PC-9 (cell line): ENCODE measurements around the gene SLC4A4. TPM values are rescaled to one million over a fixed set of nuclear protein-coding genes. Genes with fewer than 3 reads are reported as not detected.

Source experiments
- BruUV-seq: library from RNA; stranded (reverse); fragments of 400-500 nt; replicated peaks from 2 replicates; lab custom pipeline; 2021; lab: Mats Ljungman, UMichigan
- CTCF ChIA-PET: fragments of 300-600 bp; sonication (Branson Sonifier 250); formaldehyde crosslinking; loops from one replicate; lab custom pipeline; 2022; ENCODE audit warnings: antibody characterized with exemption; lab: Charles Lee
- POLR2A ChIA-PET: fragments of 300-600 bp; sonication (Branson Sonifier 250); formaldehyde crosslinking; loops from one replicate; lab custom pipeline; 2022; ENCODE audit warnings: antibody characterized with exemption; ENCODE audit not compliant: unreplicated experiment; lab: Charles Lee
- DNase-seq, 2 experiments: peaks; one replicate each; pipeline versions ENCODE4 v3.0.0 to v3.0.0-alpha.2; 2015 to 2022; ENCODE audit warnings: mixed read lengths in 1 of 2
- H2AFZ ChIP-seq: fragments of 200-600 bp; sonication (generic); 2 replicates; pipeline ENCODE4 v1.8.1; 2017; ENCODE audit warnings: antibody characterized with exemption
- H3F3A ChIP-seq: fragments of 200-600 bp; sonication (generic); 2 replicates; pipeline ENCODE4 v1.8.1; 2017; ENCODE audit warnings: antibody characterized with exemption, mild to moderate bottlenecking, low read depth; ENCODE audit not compliant: insufficient read depth
- H3K27ac ChIP-seq: fragments of 200-600 bp; sonication (generic); 2 replicates; pipeline ENCODE4 v1.6.1; 2016; ENCODE audit warnings: mixed run types
- H3K27me3 ChIP-seq: fragments of 200-600 bp; sonication (generic); 2 replicates; pipeline ENCODE4 v1.6.1; 2016; ENCODE audit warnings: low read depth, mixed run types; ENCODE audit not compliant: insufficient read depth
- H3K36me3 ChIP-seq: fragments of 200-600 bp; sonication (generic); 2 replicates; pipeline ENCODE4 v1.6.1; 2016; ENCODE audit warnings: low read depth, mixed run types
- H3K4me1 ChIP-seq: fragments of 200-600 bp; sonication (generic); replicated peaks from 2 replicates; pipeline ENCODE4 v1.6.1; 2016; ENCODE audit warnings: mixed run types; ENCODE audit not compliant: insufficient read depth
- H3K4me2 ChIP-seq: fragments of 200-600 bp; sonication (generic); 2 replicates; pipeline ENCODE4 v1.6.1; 2017; ENCODE audit warnings: mixed run types
- H3K4me3 ChIP-seq: fragments of 200-600 bp; sonication (generic); 2 replicates; pipeline ENCODE4 v1.6.1; 2016; ENCODE audit warnings: mixed run types
- H3K79me2 ChIP-seq: fragments of 200-600 bp; sonication (generic); 2 replicates; pipeline ENCODE4 v1.6.1; 2017; ENCODE audit warnings: low read depth, mixed run types
- H3K9me2 ChIP-seq: fragments of 200-600 bp; sonication (generic); 2 replicates; pipeline ENCODE4 v1.8.1; 2017; ENCODE audit warnings: mild to moderate bottlenecking; ENCODE audit not compliant: insufficient read depth
- H3K9me3 ChIP-seq: fragments of 200-600 bp; sonication (generic); 2 replicates; pipeline ENCODE4 v1.8.1; 2016; ENCODE audit warnings: low read depth; ENCODE audit not compliant: insufficient read depth
- H4K20me1 ChIP-seq: fragments of 200-600 bp; sonication (generic); 2 replicates; pipeline ENCODE4 v1.8.1; 2017; ENCODE audit not compliant: insufficient read depth
- EZH2 ChIP-seq: fragments of 200-600 bp; sonication (generic); IDR thresholded peaks from 2 replicates; pipeline ENCODE4 v1.8.0; 2017; ENCODE audit warnings: antibody characterized with exemption, low read depth
- intact Hi-C: fragments of 100-400 bp; cut with micrococcal nuclease; formaldehyde crosslinking; loops from one replicate; pipeline ENCODE4 v1.10.0; 2022; ENCODE audit not compliant: unreplicated experiment
- total RNA-seq: library from RNA; stranded (reverse); gene quantifications from 2 replicates; pipeline ENCODE4 v1.2.3, GENCODE V29; 2021
- TF ChIP-seq, protein P1 (sequence below): fragments of 200-600 bp; sonication (generic); conservative IDR thresholded peaks from 2 replicates; pipeline ENCODE4 v1.6.1; 2017; ENCODE audit warnings: mixed run types, antibody characterized with exemption, mild to moderate bottlenecking, moderate library complexity

Gene SLC4A4
- total RNA-seq, 1 experiment from 2014 or later, result 0.44 TPM

DNA sequence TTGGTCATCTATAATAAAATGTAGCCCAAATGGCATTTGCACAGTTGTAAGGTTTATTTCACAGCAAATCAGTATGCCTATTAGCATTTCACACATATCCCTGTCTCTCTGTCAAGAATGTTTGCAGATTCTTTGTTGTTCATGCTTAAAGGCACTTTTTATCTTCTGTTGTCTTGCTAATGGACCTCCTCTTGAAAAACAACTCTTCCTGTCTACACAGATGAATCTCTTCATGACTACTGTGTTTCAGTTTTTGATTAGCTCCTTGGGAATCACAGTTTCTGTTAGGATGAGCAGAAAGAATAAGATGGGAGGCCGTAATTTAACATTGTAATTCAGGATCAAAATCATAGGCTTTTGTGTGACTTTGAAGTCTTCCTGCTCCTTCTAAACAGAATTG, 35.5 kb upstream of the SLC4A4 start:
- TF ChIP-seq EZH2, result no peak
- TF ChIP-seq, protein P1, sequence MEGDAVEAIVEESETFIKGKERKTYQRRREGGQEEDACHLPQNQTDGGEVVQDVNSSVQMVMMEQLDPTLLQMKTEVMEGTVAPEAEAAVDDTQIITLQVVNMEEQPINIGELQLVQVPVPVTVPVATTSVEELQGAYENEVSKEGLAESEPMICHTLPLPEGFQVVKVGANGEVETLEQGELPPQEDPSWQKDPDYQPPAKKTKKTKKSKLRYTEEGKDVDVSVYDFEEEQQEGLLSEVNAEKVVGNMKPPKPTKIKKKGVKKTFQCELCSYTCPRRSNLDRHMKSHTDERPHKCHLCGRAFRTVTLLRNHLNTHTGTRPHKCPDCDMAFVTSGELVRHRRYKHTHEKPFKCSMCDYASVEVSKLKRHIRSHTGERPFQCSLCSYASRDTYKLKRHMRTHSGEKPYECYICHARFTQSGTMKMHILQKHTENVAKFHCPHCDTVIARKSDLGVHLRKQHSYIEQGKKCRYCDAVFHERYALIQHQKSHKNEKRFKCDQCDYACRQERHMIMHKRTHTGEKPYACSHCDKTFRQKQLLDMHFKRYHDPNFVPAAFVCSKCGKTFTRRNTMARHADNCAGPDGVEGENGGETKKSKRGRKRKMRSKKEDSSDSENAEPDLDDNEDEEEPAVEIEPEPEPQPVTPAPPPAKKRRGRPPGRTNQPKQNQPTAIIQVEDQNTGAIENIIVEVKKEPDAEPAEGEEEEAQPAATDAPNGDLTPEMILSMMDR, result no peak
- H3K27ac ChIP-seq, result no peak overlapping the region

DNA sequence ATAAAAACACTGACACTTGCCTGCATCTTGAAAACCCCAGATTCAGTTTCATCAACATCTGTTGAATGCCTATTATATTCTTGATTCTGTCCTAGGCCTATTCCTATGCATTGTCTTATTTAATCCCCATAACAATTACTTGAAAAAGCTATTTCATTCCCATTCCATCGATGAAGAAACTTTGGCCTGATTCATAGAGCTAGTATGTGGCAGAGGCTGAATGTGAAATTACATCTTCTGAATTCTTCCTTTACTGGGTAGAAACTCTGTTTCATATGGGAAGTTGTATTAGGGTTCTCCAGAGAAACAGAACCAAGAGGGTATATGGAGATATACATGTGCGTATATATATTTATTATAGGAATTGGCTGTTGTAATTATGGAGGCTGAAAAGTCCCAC, 35.0 kb upstream of the SLC4A4 start:
- no peaks in the 10 kb centered on the region for H3K9me2 ChIP-seq
- no peaks in the 10 kb centered on the region for H3K4me1 ChIP-seq
- H3K4me2 ChIP-seq, result no peak overlapping the region
- H3F3A ChIP-seq, result no peaks in the 10 kb centered on the region
- H3K79me2 ChIP-seq, result no peaks in the 10 kb centered on the region
- H4K20me1 ChIP-seq, result no peaks in the 10 kb centered on the region
- H3K4me3 ChIP-seq, result no peak overlapping the region
- no peak overlapping the region for H3K27ac ChIP-seq
- H3K36me3 ChIP-seq, result no peaks in the 10 kb centered on the region
- TF ChIP-seq, protein P1, result no peak
- no peak for TF ChIP-seq EZH2
- intact Hi-C loops, result no loop called here
- H3K27me3 ChIP-seq, result no peaks in the 10 kb centered on the region
- no peak for DNase-seq
- CTCF ChIA-PET, result no interaction called here
- no peak overlapping the region for H2AFZ ChIP-seq
- POLR2A ChIA-PET, result no interaction called here
- no peaks in the 10 kb centered on the region for H3K9me3 ChIP-seq
- BruUV-seq, result no TSS peak

More for the DNA sequence above, 35.5 kb upstream of the SLC4A4 start:
- ChIA-PET CTCF (no interaction called here), POLR2A (no interaction called here)
- H3F3A ChIP-seq, result no peaks in the 10 kb centered on the region
- intact Hi-C loops, result no loop called here
- no peak for DNase-seq
- no peaks in the 10 kb centered on the region for H3K9me3 ChIP-seq
- no peaks in the 10 kb centered on the region for H3K79me2 ChIP-seq
- no peaks in the 10 kb centered on the region for H3K27me3 ChIP-seq
- no peaks in the 10 kb centered on the region for H3K9me2 ChIP-seq
- no peaks in the 10 kb centered on the region for H3K36me3 ChIP-seq
- H2AFZ ChIP-seq, result no peak overlapping the region
- no peaks in the 10 kb centered on the region for H3K4me1 ChIP-seq
- H3K4me2 ChIP-seq, result no peak overlapping the region
- H4K20me1 ChIP-seq, result no peaks in the 10 kb centered on the region
- no TSS peak for BruUV-seq
- H3K4me3 ChIP-seq, result no peak overlapping the region

DNA sequence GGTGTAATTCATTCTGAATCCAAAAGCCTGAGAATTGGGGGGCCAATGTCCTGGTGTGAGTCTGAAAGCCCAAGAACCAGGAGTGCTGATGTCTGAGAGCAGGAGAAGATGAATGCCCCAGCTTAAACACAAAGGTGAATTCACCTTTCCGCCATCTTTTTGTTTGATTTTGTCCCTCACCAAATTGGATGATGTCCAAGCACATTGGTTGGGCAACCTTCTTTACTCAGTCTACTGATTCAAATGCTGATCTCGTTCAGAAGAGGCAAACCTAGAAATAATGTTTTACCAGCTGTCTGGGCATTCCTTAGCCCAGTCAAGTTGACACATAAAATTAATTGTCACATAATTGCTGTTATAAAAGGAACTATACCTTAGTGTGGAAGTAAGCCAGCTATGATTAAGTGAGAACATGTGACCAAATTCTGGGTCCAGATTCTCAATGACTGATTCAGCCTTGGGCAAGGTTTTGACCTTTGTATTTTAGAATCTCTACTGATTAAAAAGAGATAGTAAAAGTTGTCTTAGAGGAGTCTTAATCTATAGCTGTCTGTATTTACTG, 34.5 kb upstream of the SLC4A4 start:
- ChIA-PET POLR2A (no interaction called here), CTCF (no interaction called here)
- no peak for DNase-seq
- H3K27me3 ChIP-seq, result no peaks in the 10 kb centered on the region
- BruUV-seq, result no TSS peak
- no peaks in the 10 kb centered on the region for H3K79me2 ChIP-seq
- H3K4me2 ChIP-seq, result no peak overlapping the region
- H3K4me1 ChIP-seq, result no peaks in the 10 kb centered on the region
- H3K36me3 ChIP-seq, result no peaks in the 10 kb centered on the region
- H3K27ac ChIP-seq, result no peak overlapping the region
- H3F3A ChIP-seq, result no peaks in the 10 kb centered on the region
- intact Hi-C loops, result no loop called here
- H4K20me1 ChIP-seq, result no peaks in the 10 kb centered on the region
- H2AFZ ChIP-seq, result no peak overlapping the region
- no peak overlapping the region for H3K4me3 ChIP-seq
- TF ChIP-seq EZH2, result no peak
- TF ChIP-seq, protein P1, result no peak
- no peaks in the 10 kb centered on the region for H3K9me2 ChIP-seq
- H3K9me3 ChIP-seq, result no peaks in the 10 kb centered on the region
